ENCODE data around the gene ENO3. TPM values are rescaled to one million over a fixed set of nuclear protein-coding genes. Genes with fewer than 3 reads are reported as not detected.

Gene ENO3
- total and polyA plus RNA-seq, 2 experiments from 2014 or later: 12.1 to 19.6 TPM

- H3K27me3 ChIP-seq (ENCODE audit: insufficient read depth): no peaks in the 10 kb centered on the region
- DNase-seq (ENCODE audit: low spot score): no peak
- H3K9me3 Mint-ChIP-seq: peaks cover 4% of the 10 kb centered on the region; the same call in 2 of the 3 replicates
- H3K4me3 Mint-ChIP-seq: peak overlapping the region; percentile 88
- ATAC-seq: no peak
- H3K27me3 Mint-ChIP-seq (ENCODE audit: insufficient read depth, low read depth, poor library complexity): peaks cover 18% of the 10 kb centered on the region
- peak overlapping the region; percentile 96; the same call in 1 of the 2 replicates for H3K27ac ChIP-seq (ENCODE audit: low read depth)
- no peaks in the 10 kb centered on the region for H3K9me2 ChIP-seq (ENCODE audit: insufficient read depth)
- peaks cover 19% of the 10 kb centered on the region for H3K36me3 Mint-ChIP-seq (ENCODE audit: low read depth)
- peak overlapping the region; percentile 96 for H3K4me3 ChIP-seq
- no peak for TF ChIP-seq STAT1 (IDR thresholded peaks at IDR 0.05; ENCODE audit: unreplicated experiment)
- no peak for TF ChIP-seq CREB1 (CRISPR knock-in tag; IDR thresholded peaks at IDR 0.05; ENCODE audit: low read depth)
- no peak for TF ChIP-seq EZH2phosphoT487 (IDR thresholded peaks at IDR 0.05; ENCODE audit: unreplicated experiment)
- TF ChIP-seq, protein P1, sequence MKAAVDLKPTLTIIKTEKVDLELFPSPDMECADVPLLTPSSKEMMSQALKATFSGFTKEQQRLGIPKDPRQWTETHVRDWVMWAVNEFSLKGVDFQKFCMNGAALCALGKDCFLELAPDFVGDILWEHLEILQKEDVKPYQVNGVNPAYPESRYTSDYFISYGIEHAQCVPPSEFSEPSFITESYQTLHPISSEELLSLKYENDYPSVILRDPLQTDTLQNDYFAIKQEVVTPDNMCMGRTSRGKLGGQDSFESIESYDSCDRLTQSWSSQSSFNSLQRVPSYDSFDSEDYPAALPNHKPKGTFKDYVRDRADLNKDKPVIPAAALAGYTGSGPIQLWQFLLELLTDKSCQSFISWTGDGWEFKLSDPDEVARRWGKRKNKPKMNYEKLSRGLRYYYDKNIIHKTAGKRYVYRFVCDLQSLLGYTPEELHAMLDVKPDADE (IDR thresholded peaks at IDR 0.05): no peak
- TF ChIP-seq POLR2AphosphoS5 (IDR thresholded peaks at IDR 0.05; ENCODE audit: low read depth): no peak
- H3K4me2 ChIP-seq: peak overlapping the region; percentile 96
- H3K79me2 ChIP-seq (replicated peaks; ENCODE audit: insufficient read depth): peaks cover 18% of the 10 kb centered on the region
- peaks cover 30% of the 10 kb centered on the region for H3K4me1 Mint-ChIP-seq
- H2AFZ ChIP-seq: no peak overlapping the region
- peaks cover 5% of the 10 kb centered on the region for H4K20me1 ChIP-seq (replicated peaks; ENCODE audit: insufficient read depth)
- no peak overlapping the region for H3K27ac Mint-ChIP-seq
- peaks cover 4% of the 10 kb centered on the region; the same call in 1 of the 2 replicates for H3K36me3 ChIP-seq (ENCODE audit: insufficient read depth)
- peaks cover 21% of the 10 kb centered on the region for H3K4me1 ChIP-seq (ENCODE audit: insufficient read depth)
- peaks cover 9% of the 10 kb centered on the region for H3F3A ChIP-seq (replicated peaks; ENCODE audit: low read depth)
Observed at GRCh38 chr17:4951486-4951885, 567 bp downstream of the ENO3 start.

- no peak overlapping the region for H2AFZ ChIP-seq
- H3K27ac ChIP-seq (ENCODE audit: low read depth): no peak overlapping the region
- no peak overlapping the region for H3K27ac Mint-ChIP-seq
- ATAC-seq: no peak
- peaks cover 18% of the 10 kb centered on the region for H3K4me1 ChIP-seq (ENCODE audit: insufficient read depth)
- H3F3A ChIP-seq (replicated peaks; ENCODE audit: low read depth): no peaks in the 10 kb centered on the region; the same call in 1 of the 2 replicates
- H3K4me3 Mint-ChIP-seq: no peak overlapping the region; the same call in 2 of the 3 replicates
- peaks cover 28% of the 10 kb centered on the region for H3K4me1 Mint-ChIP-seq
- H3K36me3 ChIP-seq (ENCODE audit: insufficient read depth): no peaks in the 10 kb centered on the region
- H3K9me2 ChIP-seq (ENCODE audit: insufficient read depth): no peaks in the 10 kb centered on the region
- H3K4me3 ChIP-seq: no peak overlapping the region
- H3K4me2 ChIP-seq: no peak overlapping the region
- no peak for DNase-seq (ENCODE audit: low spot score)
- H3K9me3 Mint-ChIP-seq: peaks cover 4% of the 10 kb centered on the region; the same call in 1 of the 3 replicates
- H4K20me1 ChIP-seq (replicated peaks; ENCODE audit: insufficient read depth): no peaks in the 10 kb centered on the region; the same call in 1 of the 2 replicates
- peaks cover 11% of the 10 kb centered on the region; the same call in 2 of the 3 replicates for H3K36me3 Mint-ChIP-seq (ENCODE audit: low read depth)
- H3K79me2 ChIP-seq (replicated peaks; ENCODE audit: insufficient read depth): no peaks in the 10 kb centered on the region
- H3K27me3 ChIP-seq (ENCODE audit: insufficient read depth): no peaks in the 10 kb centered on the region
- H3K27me3 Mint-ChIP-seq (ENCODE audit: insufficient read depth, low read depth, poor library complexity): peaks cover 20% of the 10 kb centered on the region
- TF ChIP-seq, protein P2, sequence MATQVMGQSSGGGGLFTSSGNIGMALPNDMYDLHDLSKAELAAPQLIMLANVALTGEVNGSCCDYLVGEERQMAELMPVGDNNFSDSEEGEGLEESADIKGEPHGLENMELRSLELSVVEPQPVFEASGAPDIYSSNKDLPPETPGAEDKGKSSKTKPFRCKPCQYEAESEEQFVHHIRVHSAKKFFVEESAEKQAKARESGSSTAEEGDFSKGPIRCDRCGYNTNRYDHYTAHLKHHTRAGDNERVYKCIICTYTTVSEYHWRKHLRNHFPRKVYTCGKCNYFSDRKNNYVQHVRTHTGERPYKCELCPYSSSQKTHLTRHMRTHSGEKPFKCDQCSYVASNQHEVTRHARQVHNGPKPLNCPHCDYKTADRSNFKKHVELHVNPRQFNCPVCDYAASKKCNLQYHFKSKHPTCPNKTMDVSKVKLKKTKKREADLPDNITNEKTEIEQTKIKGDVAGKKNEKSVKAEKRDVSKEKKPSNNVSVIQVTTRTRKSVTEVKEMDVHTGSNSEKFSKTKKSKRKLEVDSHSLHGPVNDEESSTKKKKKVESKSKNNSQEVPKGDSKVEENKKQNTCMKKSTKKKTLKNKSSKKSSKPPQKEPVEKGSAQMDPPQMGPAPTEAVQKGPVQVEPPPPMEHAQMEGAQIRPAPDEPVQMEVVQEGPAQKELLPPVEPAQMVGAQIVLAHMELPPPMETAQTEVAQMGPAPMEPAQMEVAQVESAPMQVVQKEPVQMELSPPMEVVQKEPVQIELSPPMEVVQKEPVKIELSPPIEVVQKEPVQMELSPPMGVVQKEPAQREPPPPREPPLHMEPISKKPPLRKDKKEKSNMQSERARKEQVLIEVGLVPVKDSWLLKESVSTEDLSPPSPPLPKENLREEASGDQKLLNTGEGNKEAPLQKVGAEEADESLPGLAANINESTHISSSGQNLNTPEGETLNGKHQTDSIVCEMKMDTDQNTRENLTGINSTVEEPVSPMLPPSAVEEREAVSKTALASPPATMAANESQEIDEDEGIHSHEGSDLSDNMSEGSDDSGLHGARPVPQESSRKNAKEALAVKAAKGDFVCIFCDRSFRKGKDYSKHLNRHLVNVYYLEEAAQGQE (IDR thresholded peaks at IDR 0.05; ENCODE audit: unreplicated experiment): no peak
- TF ChIP-seq JUNB (IDR thresholded peaks at IDR 0.05; ENCODE audit: unreplicated experiment): no peak
- TF ChIP-seq ZNF114 (CRISPR knock-in tag; IDR thresholded peaks at IDR 0.05): no peak
- no peak for TF ChIP-seq CREB1 (CRISPR knock-in tag; IDR thresholded peaks at IDR 0.05; ENCODE audit: low read depth)
- TF ChIP-seq, protein P3, sequence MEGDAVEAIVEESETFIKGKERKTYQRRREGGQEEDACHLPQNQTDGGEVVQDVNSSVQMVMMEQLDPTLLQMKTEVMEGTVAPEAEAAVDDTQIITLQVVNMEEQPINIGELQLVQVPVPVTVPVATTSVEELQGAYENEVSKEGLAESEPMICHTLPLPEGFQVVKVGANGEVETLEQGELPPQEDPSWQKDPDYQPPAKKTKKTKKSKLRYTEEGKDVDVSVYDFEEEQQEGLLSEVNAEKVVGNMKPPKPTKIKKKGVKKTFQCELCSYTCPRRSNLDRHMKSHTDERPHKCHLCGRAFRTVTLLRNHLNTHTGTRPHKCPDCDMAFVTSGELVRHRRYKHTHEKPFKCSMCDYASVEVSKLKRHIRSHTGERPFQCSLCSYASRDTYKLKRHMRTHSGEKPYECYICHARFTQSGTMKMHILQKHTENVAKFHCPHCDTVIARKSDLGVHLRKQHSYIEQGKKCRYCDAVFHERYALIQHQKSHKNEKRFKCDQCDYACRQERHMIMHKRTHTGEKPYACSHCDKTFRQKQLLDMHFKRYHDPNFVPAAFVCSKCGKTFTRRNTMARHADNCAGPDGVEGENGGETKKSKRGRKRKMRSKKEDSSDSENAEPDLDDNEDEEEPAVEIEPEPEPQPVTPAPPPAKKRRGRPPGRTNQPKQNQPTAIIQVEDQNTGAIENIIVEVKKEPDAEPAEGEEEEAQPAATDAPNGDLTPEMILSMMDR (conservative IDR thresholded peaks at IDR 0.05; ENCODE audit: low read depth in 2 of 2): no peak
- TF ChIP-seq NANOG (IDR thresholded peaks at IDR 0.05; ENCODE audit: borderline replicate concordance): no peak
Observed at GRCh38 chr17:4953451-4953961, 2.6 kb downstream of the ENO3 start.
